ENCODE measurements around the gene MMS19.

- TF ChIP-seq CTCF (IDR thresholded peaks at IDR 0.05) (no peak), POLR2A (IDR thresholded peaks at IDR 0.05) (peak in 1 of 2 donors; percentile 61)
These were observed 70.5 kb downstream of the MMS19 start for GRCh38 chr10:97427571-97428179.
